ENCODE results near the gene ZNF76. TPM values are rescaled to one million over a fixed set of nuclear protein-coding genes. Genes with fewer than 3 reads are reported as not detected.
"Not testable (repeated sequence)": the region's sequence is repeated elsewhere in the genome, so short reads cannot be mapped to it uniquely, and the experiment has no call there.

The ZNF76 gene
- total RNA-seq, 1 experiment from 2014 or later, result 12.5 TPM

DNA sequence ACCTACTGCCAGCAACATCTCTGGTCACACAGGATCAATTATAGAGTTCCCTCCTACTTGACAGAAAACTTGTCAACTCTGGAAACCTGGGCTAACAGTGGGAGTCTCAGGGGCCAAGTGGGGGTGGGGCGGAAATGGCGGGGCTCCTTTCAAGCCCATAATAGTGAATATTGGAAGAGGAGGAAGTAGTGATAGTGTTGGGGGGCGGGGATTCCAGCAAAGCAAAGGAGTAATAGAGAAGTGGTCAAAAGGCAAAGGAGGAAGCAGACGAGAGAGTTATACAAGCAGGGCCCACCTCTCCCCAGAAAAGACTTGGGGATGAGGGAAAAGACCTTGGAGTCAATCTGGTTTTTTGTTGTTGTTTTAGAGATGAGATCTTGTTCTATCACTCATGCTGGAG is 40.1 kb downstream of the ZNF76 start:
- DNase-seq (ENCODE audit: low read depth), result no peak

DNA sequence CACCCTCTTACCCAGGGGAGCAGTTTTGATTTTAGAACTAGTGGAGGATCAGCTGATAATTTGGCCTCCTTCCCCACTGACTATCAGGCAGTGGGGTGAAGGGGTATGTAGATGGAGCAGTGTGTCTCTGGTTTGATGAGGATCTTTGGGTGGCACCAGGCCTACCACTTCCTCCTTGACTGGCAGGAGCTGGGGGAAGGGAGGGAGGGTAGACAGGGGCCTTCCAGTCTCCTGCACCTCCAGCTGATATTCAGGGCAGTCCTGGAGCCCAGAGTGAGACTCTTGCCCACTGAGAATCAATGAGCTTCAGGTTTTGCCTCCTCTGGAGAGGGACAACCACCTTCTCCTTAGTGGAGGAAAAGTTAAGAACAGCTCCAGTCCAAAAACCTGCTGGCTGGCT is 41.3 kb downstream of the ZNF76 start:
- no peak for DNase-seq (ENCODE audit: low read depth)

DNA sequence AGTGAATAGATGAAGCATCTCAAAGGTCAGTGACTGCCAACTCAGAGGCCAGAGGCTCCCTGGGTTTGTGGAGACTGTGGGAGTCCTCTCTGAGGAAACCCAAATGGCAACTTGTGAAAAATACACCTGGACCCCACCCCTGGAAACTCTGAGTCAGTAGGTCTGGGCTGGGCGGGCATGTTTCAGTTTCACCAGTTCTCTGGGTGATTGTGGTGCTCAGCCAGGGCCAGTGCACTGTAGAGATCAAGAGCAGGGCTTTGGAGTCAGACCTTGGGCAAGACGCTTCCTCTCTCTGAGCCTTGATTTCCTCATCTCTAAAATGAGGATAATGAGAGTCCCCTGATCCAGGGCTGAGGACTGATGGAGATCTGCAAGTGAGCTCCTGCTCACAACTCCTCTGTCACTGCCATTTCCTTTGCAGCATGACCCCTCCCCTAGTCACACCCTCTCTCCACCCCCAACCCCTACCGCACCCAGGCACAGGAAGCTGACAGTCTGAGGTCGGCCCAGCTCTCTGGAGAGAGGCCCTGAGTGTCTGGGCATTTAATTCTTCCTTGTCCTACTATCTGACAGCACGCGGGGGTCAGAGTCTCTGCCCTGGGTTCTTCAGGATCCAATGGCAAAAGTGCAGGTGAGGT is 43.2 kb downstream of the ZNF76 start:
- DNase-seq (ENCODE audit: low read depth), result peak; percentile 79

GRCh38 chr6:35304299-35304698 is 44.8 kb downstream of the ZNF76 start:
- DNase-seq (ENCODE audit: low read depth), result no peak

DNA sequence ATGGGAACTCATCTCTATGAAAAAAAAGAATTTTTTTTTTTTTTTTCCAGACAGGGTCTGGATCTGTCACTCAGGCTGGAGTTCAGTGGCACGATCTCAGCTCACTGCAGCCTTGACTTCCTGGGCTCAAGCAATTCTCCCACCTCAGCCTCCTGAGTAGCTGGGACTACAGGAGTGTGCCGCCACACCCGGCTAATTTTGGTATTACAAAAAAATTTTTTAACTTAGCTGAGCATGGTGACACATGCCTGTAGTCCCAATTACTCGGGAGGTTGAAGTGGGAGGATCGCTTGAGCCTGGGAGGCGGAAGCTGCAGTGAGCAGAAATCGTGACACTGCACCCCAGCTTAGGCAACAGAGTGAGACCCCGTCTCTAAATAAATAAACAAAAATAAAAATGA is 45.6 kb downstream of the ZNF76 start:
- DNase-seq (ENCODE audit: low read depth), result peak; percentile 29

GRCh38 chr6:35307138-35307537 is 47.6 kb downstream of the ZNF76 start:
- not testable (repeated sequence) for DNase-seq (ENCODE audit: low read depth)

GRCh38 chr6:35308543-35308942 is 49.0 kb downstream of the ZNF76 start:
- not testable (repeated sequence) for DNase-seq (ENCODE audit: low read depth)

DNA sequence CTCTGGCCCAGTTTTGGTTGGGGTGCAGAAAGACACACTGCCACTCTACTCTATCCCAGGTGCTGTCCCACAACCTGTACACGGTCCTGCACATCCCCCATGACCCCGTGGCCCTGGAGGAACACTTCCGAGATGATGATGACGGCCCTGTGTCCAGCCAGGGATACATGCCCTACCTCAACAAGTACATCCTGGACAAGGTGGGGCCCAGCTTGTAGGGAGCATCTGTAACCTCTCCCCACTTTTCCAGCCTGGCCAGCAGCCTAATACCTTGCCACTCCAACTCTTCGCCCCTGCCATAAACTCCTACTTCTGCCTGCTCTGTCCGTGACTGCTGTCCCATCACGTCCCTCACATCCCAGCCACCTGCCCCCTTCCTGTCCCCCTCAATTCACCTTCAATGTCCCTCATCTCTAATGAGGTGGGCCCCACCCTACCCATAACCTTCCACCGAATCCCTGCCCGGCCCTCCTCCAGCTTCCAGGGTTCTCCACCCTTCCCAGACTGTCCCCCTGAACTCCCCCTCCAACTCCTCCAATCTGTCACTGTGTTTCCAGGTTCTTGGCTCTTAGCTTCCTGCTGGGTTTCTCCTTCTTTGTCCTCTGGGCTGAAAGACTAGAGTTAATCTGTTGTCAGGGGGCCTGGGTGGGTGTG is 50.2 kb downstream of the ZNF76 start:
- DNase-seq (ENCODE audit: low read depth), result no peak

DNA sequence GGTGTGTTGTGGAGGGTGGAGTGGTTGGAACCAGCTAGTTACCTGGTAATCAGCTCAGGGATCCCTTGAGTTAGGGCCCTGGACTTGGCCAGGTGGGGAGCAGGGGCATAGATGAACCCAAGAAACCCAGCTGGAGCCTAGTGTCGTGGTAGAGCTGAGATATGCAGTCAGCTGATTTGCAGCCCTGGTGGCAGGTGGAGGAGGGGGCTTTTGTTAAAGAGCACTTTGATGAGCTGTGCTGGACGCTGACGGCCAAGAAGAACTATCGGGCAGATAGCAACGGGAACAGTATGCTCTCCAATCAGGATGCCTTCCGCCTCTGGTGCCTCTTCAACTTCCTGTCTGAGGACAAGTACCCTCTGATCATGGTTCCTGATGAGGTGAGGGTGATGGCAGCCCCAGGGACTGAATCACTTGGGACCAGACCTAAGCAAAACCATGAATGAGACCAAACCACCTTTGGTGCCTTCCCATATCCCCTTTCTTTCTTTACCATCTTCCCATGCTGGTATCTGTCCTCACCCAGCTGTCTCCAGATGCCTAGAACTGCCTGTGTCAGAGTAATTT is 50.8 kb downstream of the ZNF76 start:
- DNase-seq (ENCODE audit: low read depth), result no peak

- DNase-seq (ENCODE audit: low read depth), result no peak
Measured at GRCh38 chr6:35311390-35312075, 52.0 kb downstream of the ZNF76 start.

DNA sequence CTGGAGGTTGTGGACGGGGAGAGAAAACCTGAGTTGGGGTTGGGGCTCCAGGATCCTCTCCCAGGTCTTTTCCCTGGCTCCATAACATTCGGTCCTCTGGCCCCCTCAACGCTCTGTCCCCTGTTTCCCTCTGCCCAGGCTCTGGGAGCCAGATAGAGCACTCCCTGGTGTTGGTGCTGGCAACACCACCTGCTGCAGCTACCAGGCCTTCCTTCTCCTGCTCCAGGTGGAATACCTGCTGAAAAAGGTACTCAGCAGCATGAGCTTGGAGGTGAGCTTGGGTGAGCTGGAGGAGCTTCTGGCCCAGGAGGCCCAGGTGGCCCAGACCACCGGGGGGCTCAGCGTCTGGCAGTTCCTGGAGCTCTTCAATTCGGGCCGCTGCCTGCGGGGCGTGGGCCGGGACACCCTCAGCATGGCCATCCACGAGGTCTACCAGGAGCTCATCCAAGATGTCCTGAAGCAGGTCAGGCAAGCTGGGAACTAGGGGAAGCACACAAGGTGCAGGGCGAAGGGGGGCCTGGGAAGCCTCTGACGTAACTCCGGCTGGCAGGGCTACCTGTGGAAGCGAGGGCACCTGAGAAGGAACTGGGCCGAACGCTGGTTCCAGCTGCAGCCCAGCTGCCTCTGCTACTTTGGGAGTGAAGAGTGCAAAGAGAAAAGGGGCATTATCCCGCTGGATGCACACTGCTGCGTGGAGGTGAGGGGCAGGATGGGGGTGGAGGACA is 52.7 kb downstream of the ZNF76 start:
- no peak for DNase-seq (ENCODE audit: low read depth)

- DNase-seq (ENCODE audit: low read depth), result no peak
Measured at GRCh38 chr6:35312807-35313206, 53.3 kb downstream of the ZNF76 start.

GRCh38 chr6:35317483-35318195 is 58.1 kb downstream of the ZNF76 start:
- no peak for DNase-seq (ENCODE audit: low read depth)

DNA sequence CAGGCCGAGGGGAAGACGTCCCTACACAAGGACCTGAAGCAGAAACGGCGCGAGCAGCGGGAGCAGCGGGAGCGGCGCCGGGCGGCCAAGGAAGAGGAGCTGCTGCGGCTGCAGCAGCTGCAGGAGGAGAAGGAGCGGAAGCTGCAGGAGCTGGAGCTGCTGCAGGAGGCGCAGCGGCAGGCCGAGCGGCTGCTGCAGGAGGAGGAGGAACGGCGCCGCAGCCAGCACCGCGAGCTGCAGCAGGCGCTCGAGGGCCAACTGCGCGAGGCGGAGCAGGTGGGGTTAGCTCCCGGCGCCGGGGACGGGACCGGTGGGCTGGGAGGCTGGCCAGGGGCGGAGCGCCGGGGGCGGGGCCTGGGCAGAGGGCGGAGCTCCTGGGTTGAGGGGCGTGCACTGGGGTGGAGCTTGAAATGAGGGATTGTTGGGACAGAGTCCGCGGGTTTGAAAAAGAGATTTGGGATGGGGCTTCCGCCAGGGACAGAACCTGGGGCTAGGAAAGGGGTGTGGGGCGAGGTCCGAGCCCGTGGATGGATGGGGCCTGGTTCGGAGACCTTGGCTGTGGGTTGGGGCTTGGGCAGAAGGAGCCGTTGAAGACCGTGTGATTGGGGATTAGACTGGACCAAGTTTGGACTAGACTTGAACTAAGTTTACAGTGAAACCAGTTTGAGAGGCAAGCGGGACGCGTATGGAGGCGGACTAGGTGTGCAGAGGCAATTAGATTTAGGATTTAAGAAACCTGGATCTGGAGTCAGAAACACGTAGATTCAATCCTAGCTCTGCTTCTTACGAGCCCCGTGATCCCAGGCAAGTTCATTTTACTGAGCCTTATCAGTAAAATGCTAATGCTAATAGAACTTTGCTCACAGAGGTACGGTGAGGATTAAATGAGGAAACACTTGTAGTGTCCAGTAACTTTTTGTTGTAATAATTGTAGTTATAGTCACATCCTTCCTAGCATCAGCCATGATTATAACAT is 58.9 kb downstream of the ZNF76 start:
- DNase-seq (ENCODE audit: low read depth), result peak; percentile 95

GRCh38 chr6:35319346-35320030 is 60.0 kb downstream of the ZNF76 start:
- no peak for DNase-seq (ENCODE audit: low read depth)

GRCh38 chr6:35320031-35320410 is 60.5 kb downstream of the ZNF76 start:
- DNase-seq (ENCODE audit: low read depth), result no peak

DNA sequence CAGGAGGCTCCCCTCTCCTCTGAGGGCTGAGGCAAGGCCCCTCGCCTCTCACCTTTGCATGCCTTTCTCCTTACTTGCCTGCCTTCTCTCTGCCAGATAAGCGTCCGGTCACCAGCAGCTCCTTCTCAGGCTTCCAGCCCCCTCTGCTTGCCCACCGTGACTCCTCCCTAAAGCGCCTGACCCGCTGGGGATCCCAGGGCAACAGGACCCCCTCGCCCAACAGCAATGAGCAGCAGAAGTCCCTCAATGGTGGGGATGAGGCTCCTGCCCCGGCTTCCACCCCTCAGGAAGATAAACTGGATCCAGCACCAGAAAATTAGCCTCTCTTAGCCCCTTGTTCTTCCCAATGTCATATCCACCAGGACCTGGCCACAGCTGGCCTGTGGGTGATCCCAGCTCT is 61.6 kb downstream of the ZNF76 start:
- DNase-seq (ENCODE audit: low read depth), result no peak

DNA sequence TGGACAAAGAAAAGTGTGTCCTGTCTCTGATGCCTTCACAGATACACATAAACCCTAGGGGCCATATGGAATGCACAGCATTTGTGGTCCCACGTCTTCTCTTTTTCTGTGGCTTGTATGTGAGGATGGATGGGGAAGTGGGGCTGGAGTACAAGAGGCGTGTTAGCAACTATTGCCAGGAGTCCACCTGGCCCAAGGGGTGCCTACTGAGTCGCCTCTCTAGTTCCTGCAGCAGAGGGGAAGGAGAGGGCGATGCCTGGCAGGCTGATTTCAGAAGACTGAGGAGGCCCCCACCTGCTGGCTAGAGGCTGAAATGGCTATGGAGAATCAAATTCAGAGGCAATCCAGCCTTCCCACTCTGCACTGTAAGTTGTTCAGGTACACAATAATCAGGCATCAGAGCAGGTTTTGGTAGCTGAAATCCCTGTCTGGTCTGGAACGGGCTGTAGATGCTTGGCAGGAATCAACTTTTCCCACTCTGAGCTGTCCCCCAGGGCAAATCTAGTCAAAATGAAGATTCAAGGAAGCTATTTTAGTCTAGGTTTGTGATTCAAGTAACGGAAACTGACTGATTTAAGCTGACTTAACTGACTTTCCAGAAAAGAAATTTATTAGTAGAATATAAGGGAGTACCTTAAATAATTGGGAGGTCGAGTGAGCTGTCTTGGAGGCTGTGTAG is 68.0 kb downstream of the ZNF76 start:
- peak; percentile 48 for DNase-seq (ENCODE audit: low read depth)

DNA sequence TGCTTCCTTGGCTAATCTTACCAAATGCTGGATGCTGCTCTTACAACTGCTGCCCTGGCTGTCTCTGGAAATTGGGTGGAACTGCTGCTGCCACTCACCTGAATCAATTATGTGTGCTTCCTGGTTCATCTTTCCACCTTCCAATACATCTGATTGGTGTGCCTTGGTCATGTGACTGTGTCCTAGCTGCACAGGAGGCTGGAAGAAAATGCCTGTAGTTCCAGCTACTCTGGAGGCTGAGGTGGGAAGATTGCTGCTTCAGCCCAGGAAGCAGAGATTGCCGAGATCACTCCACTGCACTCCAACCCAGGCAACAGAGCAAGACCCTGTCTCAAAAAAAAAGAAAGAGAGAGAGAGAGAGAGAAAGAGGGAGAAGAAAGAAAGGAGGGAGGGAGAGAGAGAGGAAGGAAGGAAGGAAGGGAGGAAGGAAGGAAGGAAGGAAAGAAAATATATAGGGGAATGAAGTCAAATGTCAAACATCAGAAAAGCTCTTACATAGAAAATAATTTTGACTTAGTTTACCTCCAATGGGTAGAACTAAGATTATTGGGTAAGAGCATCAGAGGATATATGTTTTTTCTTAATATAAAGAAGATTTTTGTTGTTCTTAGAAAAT is 68.7 kb downstream of the ZNF76 start:
- no peak for DNase-seq (ENCODE audit: low read depth)
